Measurements from ENCODE around the gene ZBTB7C.

The ZBTB7C gene

GRCh38 chr18:48184118-48184517 lies 225.1 kb downstream of the ZBTB7C start:
- no peak for TF ChIP-seq CTCF (IDR thresholded peaks at IDR 0.05; ENCODE audit: low read depth, low read length)
- no peak for DNase-seq (ENCODE audit: low read depth, low spot score)
- in situ Hi-C loops (cut with HindIII; ENCODE audit: low sequenced_read_pairs), result no loop called here
- no peak overlapping the region for H3K4me3 ChIP-seq (ENCODE audit: low read depth, low read length)

GRCh38 chr18:48183613-48184012 lies 225.6 kb downstream of the ZBTB7C start:
- no peak for DNase-seq (ENCODE audit: low read depth, low spot score)
- no peak for TF ChIP-seq CTCF (IDR thresholded peaks at IDR 0.05; ENCODE audit: low read depth, low read length)
- H3K4me3 ChIP-seq (ENCODE audit: low read depth, low read length), result no peak overlapping the region
- in situ Hi-C loops (cut with HindIII; ENCODE audit: low sequenced_read_pairs), result no loop called here

GRCh38 chr18:48182779-48183178 lies 226.4 kb downstream of the ZBTB7C start:
- TF ChIP-seq CTCF (IDR thresholded peaks at IDR 0.05; ENCODE audit: low read depth, low read length), result no peak
- DNase-seq (ENCODE audit: low read depth, low spot score), result no peak
- no peak overlapping the region for H3K4me3 ChIP-seq (ENCODE audit: low read depth, low read length)
- in situ Hi-C loops (cut with HindIII; ENCODE audit: low sequenced_read_pairs), result no loop called here

- no peak for DNase-seq (ENCODE audit: low read depth, low spot score)
- no peak overlapping the region for H3K4me3 ChIP-seq (ENCODE audit: low read depth, low read length)
- in situ Hi-C loops (cut with HindIII; ENCODE audit: low sequenced_read_pairs), result no loop called here
- no peak for TF ChIP-seq CTCF (IDR thresholded peaks at IDR 0.05; ENCODE audit: low read depth, low read length)
These were observed 227.3 kb downstream of the ZBTB7C start for GRCh38 chr18:48181857-48182256.

GRCh38 chr18:48181087-48181823 lies 227.9 kb downstream of the ZBTB7C start:
- in situ Hi-C loops (cut with HindIII; ENCODE audit: low sequenced_read_pairs), result no loop called here
- no peak for DNase-seq (ENCODE audit: low read depth, low spot score)
- no peak for TF ChIP-seq CTCF (IDR thresholded peaks at IDR 0.05; ENCODE audit: low read depth, low read length)
- H3K4me3 ChIP-seq (ENCODE audit: low read depth, low read length), result no peak overlapping the region

GRCh38 chr18:48179666-48180065 lies 229.5 kb downstream of the ZBTB7C start:
- no peak for DNase-seq (ENCODE audit: low read depth, low spot score)
- in situ Hi-C loops (cut with HindIII; ENCODE audit: low sequenced_read_pairs), result no loop called here
- no peak for TF ChIP-seq CTCF (IDR thresholded peaks at IDR 0.05; ENCODE audit: low read depth, low read length)
- no peak overlapping the region for H3K4me3 ChIP-seq (ENCODE audit: low read depth, low read length)
